ENCODE data around the gene MAJIN. TPM values are rescaled to one million over a fixed set of nuclear protein-coding genes. Genes with fewer than 3 reads are reported as not detected.

Gene MAJIN
- total and polyA plus RNA-seq, 10 of the 15 experiments (the other 5 are each of a cell fraction or from before 2014, with no cell fraction given), result 0.10 TPM; not detected in 9

GRCh38 chr11:64893194-64894069 lies 78.5 kb downstream of the MAJIN start:
- intact Hi-C loops (cut with micrococcal nuclease; ENCODE audit: unreplicated experiment), result loop anchor here (1.0 kb wide), 1 partner anchor 46 kb away; no protein-coding TSS in a partner anchor
- Histone ChIP-seq H2AFZ (ENCODE audit: control insufficient read depth, low read depth, low read length) (no peak overlapping the region), H3K9me3 (replicated peaks; ENCODE audit: control insufficient read depth, insufficient read depth, low read length) (no peaks in the 10 kb centered on the region), H3K27ac (ENCODE audit: control insufficient read depth, insufficient read depth) (no peak overlapping the region), H3K4me2 (ENCODE audit: control insufficient read depth, insufficient read depth) (no peak overlapping the region), H3K27me3 (replicated peaks in 1 of 2; ENCODE audit: control insufficient read depth in 2 of 2, insufficient read depth in 2 of 2, low read length in 1 of 2) (no peaks in the 10 kb centered on the region), H3K36me3 (ENCODE audit: control insufficient read depth in 2 of 2, insufficient read depth in 2 of 2, low read length in 1 of 2) (peaks cover 0 to 3% of the 10 kb centered on the region in 2 experiments; a peak in 1 of 4 replicates), H3K9ac (ENCODE audit: control insufficient read depth, insufficient read depth, low read length) (no peak overlapping the region), H4K20me1 (ENCODE audit: control insufficient read depth, insufficient read depth) (no peaks in the 10 kb centered on the region), H3K4me3 (no peak overlapping the region), H3K79me2 (ENCODE audit: control insufficient read depth, insufficient read depth, low read length) (no peaks in the 10 kb centered on the region), H3K4me1 (ENCODE audit: control insufficient read depth, insufficient read depth, low read length) (peaks cover 2% of the 10 kb centered on the region; the same call in 1 of the 2 replicates)
- DNase-seq (ENCODE audit: low read depth, low spot score), result no peak
- TF ChIP-seq IKZF2 (IDR thresholded peaks at IDR 0.05) (0 out of 4 replicates have a peak, but pooled peaks of 1 of the 2 experiments have one; percentile 9), SPI1 (IDR thresholded peaks at IDR 0.05; ENCODE audit: borderline replicate concordance, insufficient read depth, low read depth, low read length) (peak; percentile 27; the same call in 1 of the 2 replicates), BHLHE40 (IDR thresholded peaks at IDR 0.05; ENCODE audit: borderline replicate concordance in 1 of 2, low read depth in 2 of 2, low read length in 1 of 2) (0 out of 4 replicates have a peak, but pooled peaks of 1 of the 2 experiments have one; percentile 11), NR2F1 (conservative IDR thresholded peaks at IDR 0.05) (peak; percentile 47), POLR2A (IDR thresholded peaks at IDR 0.05; ENCODE audit: low read depth, low read length) (peak; percentile 10; the same call in 1 of the 2 replicates)
- TF ChIP-seq, protein P1, sequence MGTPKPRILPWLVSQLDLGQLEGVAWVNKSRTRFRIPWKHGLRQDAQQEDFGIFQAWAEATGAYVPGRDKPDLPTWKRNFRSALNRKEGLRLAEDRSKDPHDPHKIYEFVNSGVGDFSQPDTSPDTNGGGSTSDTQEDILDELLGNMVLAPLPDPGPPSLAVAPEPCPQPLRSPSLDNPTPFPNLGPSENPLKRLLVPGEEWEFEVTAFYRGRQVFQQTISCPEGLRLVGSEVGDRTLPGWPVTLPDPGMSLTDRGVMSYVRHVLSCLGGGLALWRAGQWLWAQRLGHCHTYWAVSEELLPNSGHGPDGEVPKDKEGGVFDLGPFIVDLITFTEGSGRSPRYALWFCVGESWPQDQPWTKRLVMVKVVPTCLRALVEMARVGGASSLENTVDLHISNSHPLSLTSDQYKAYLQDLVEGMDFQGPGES (IDR thresholded peaks at IDR 0.05), result no peak
- SMC1A ChIA-PET (ENCODE audit: uncharacterized antibody, unreplicated experiment), result interaction anchor here (0.6 to 7.2 kb wide), 11 partner anchors 13 to 617 kb away, joined by 3 to 138 read pairs (median 4); no protein-coding TSS in a partner anchor
- in situ Hi-C loops (cut with MboI), result loop anchor here (5.0 kb wide), 1 partner anchor 46 kb away; no protein-coding TSS in a partner anchor
- CTCF ChIA-PET, result interaction anchor here (0.8 to 30.0 kb wide), 11 partner anchors 9 to 222 kb away, joined by 3 to 1208 read pairs (median 4); partner anchors contain the start of genes CDC42BPG and EHD1
- 67% methylated on average over 23 of the region's 25 CpGs for WGBS (ENCODE audit: insufficient coverage, insufficient replicate concordance, low lambda C conversion rate, missing lambda C conversion rate)
- ATAC-seq, result peak; percentile 73
- RAD21 ChIA-PET (ENCODE audit: unreplicated experiment), result interaction anchor here (0.8 to 5.7 kb wide), 11 partner anchors 12 to 104 kb away, joined by 3 to 101 read pairs (median 4); partner anchors contain the start of gene BATF2
- no peak for FAIRE-seq
- BruUV-seq (replicated peaks), result no TSS peak
- POLR2A ChIA-PET, result interaction anchor here (0.8 to 1.7 kb wide), 4 partner anchors 14 to 44 kb away, joined by 3 to 5 read pairs (median 4); no protein-coding TSS in a partner anchor
